A673 (cell line): ENCODE measurements around the gene ZNRF2.

Experiments used
- CTCF ChIP-seq: fragments of 300-800, 200-600 bp; sonication (generic); conservative IDR thresholded peaks from 2 replicates; pipeline ENCODE4 v1.5.1; 2017; ENCODE audit warnings: low read depth, mild to moderate bottlenecking, antibody characterized with exemption, low read length, moderate library complexity, mixed read lengths
- EZH2 ChIP-seq: fragments of 200-600 bp; sonication (generic); IDR thresholded peaks from 2 replicates; pipeline ENCODE4 v1.6.1; 2017; ENCODE audit warnings: borderline replicate concordance, low read depth, mild to moderate bottlenecking, mixed read lengths, antibody characterized with exemption, low read length; ENCODE audit not compliant: poor library complexity, severe bottlenecking

GRCh38 chr7:30309302-30309701, 24.9 kb downstream of the ZNRF2 start:
- TF ChIP-seq CTCF (no peak), EZH2 (no peak)
